Common myeloid progenitor, CD34-positive (primary cell): ENCODE results near the gene PSMF1.

Source experiments
- CTCF ChIA-PET: fragments of 350-600 bp; sonication (Branson Sonifier 250); formaldehyde crosslinking; loops from one replicate; lab custom pipeline; 2021; ENCODE audit warnings: antibody characterized with exemption; lab: Charles Lee
- POLR2A ChIA-PET: fragments of 350-600 bp; sonication (Branson Sonifier 250); formaldehyde crosslinking; loops from one replicate; lab custom pipeline; 2021; ENCODE audit warnings: antibody characterized with exemption; lab: Charles Lee
- DNase-seq, 3 donors: peaks; one replicate each; pipeline versions ENCODE4 v3.0.0 to v3.0.0-alpha.2; 2013
- H3K27ac ChIP-seq, 2 experiments: 1 replicate in 1 of 2; 2 replicates in 1 of 2; pipeline ENCODE4 v1.7.0; 2013; ENCODE audit warnings: inconsistent platforms in 2 of 2, low read length in 2 of 2, mild to moderate bottlenecking in 2 of 2, low read depth in 1 of 2, moderate library complexity in 1 of 2; ENCODE audit not compliant: severe bottlenecking in 2 of 2, insufficient read depth in 1 of 2, poor library complexity in 1 of 2
- H3K27me3 ChIP-seq, 5 experiments: replicated peaks in 2 of 5; 1 replicate in 3 of 5; 2 replicates in 2 of 5; pipeline versions ENCODE4 v1.6.1 to v1.7.0; 2013; ENCODE audit warnings: low read length in 4 of 5, mild to moderate bottlenecking in 2 of 5, moderate library complexity in 2 of 5, inconsistent platforms in 1 of 5; ENCODE audit not compliant: insufficient read depth in 5 of 5, control insufficient read depth in 4 of 5
- H3K36me3 ChIP-seq, 4 experiments: 1 replicate in 2 of 4; 2 replicates in 2 of 4; pipeline versions ENCODE4 v1.6.1 to v1.7.0; 2013; ENCODE audit warnings: low read length in 3 of 4, control low read depth in 1 of 4, mild to moderate bottlenecking in 1 of 4; ENCODE audit not compliant: control insufficient read depth in 4 of 4, insufficient read depth in 4 of 4
- H3K4me1 ChIP-seq, 4 experiments: 1 replicate in 3 of 4; 2 replicates in 1 of 4; pipeline versions ENCODE4 v1.6.1 to v1.7.1; 2013; ENCODE audit warnings: low read length in 3 of 4, mild to moderate bottlenecking in 3 of 4, control low read depth in 1 of 4, inconsistent platforms in 1 of 4, moderate library complexity in 1 of 4; ENCODE audit not compliant: control insufficient read depth in 4 of 4, insufficient read depth in 4 of 4; ENCODE audit errors: control extremely low read depth in 1 of 4
- H3K4me3 ChIP-seq, 7 experiments: 1 replicate in 4 of 7; 2 replicates in 3 of 7; pipeline versions ENCODE4 v1.5.1 to v1.7.0; 2013; ENCODE audit warnings: mild to moderate bottlenecking in 7 of 7, low read length in 6 of 7, moderate library complexity in 6 of 7, inconsistent platforms in 2 of 7, low read depth in 2 of 7, control low read depth in 1 of 7; ENCODE audit not compliant: insufficient read depth in 4 of 7, control insufficient read depth in 1 of 7; ENCODE audit errors: extremely low read depth in 1 of 7
- H3K9me3 ChIP-seq, 5 experiments: 1 replicate in 4 of 5; 2 replicates in 1 of 5; pipeline versions ENCODE4 v1.6.1 to v1.7.1; 2013; ENCODE audit warnings: low read length in 4 of 5, mild to moderate bottlenecking in 2 of 5, inconsistent platforms in 1 of 5, low read depth in 1 of 5, moderate library complexity in 1 of 5; ENCODE audit not compliant: control insufficient read depth in 4 of 5, insufficient read depth in 2 of 5; ENCODE audit errors: control extremely low read depth in 1 of 5
- WGBS: methylation state at CpG from one replicate; pipeline ENCODE4 v1.1.5; 2013; ENCODE audit not compliant: insufficient coverage; 5-methylcytosine and 5-hydroxymethylcytosine counted together

PSMF1 gene

DNA sequence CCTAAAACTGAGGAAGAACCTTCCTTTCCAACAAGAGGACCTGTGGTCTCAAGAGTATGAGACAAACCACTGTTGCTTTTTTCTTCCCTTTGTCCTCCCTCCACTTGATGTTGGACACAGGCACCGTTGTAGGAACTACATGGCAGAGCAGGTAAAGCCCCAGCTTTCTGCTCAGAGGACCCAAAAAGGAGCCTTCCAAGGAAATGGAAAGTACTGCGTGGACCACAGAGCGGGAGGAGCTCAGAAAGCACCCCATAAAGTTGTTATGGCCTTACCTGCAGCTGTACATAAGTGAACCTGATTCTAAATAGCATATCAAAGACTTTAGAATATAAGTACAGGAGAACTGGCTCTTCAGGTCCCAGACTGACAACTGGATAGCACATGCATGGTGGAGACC, 36.9 kb downstream of the PSMF1 start:
- DNase-seq: no peak
- 94% methylated on average over 2 of the region's 3 CpGs for WGBS
- Histone ChIP-seq H3K27me3 (no peaks in the 10 kb centered on the region), H3K27ac (no peak overlapping the region), H3K9me3 (peaks cover 6 to 16% (median 9%) of the 10 kb centered on the region in 5 experiments), H3K4me1 (no peaks in the 10 kb centered on the region), H3K4me3 (no peak overlapping the region), H3K36me3 (peaks cover 14 to 75% (median 48%) of the 10 kb centered on the region in 4 experiments)
- ChIA-PET POLR2A (no interaction called here), CTCF (interaction anchor here (2.0 kb wide), 1 partner anchor 10 kb away, joined by 5 read pairs; no protein-coding TSS in a partner anchor)

GRCh38 chr20:1160496-1160895, 42.1 kb downstream of the PSMF1 start:
- Histone ChIP-seq H3K9me3 (peaks cover under 1 to 8% (median 3%) of the 10 kb centered on the region in 5 experiments), H3K4me1 (no peaks in the 10 kb centered on the region), H3K4me3 (no peak overlapping the region), H3K27ac (no peak overlapping the region), H3K27me3 (no peaks in the 10 kb centered on the region), H3K36me3 (peaks cover 10 to 75% (median 50%) of the 10 kb centered on the region in 4 experiments)
- DNase-seq: no peak
- CTCF ChIA-PET: no interaction called here
- POLR2A ChIA-PET: no interaction called here
- 98% methylated on average over 9 of the region's 10 CpGs for WGBS

DNA sequence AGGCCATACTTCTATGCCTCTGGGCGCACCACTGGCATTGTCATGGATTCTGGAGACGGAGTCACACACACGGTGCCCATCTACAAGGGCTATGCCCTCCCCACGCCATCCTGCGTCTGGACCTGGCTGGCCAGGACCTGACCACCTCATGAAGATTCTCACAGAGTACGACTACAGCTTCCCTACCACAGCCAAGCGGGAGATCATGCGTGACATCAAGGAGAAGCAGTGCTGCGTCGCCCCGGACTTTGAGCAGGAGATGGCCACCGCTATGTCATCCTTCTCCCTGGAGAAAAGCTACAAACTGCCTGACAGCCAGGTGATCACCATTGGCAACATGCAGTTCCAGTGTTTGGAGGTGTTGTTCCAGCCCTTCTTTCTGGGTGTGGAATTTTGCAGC, 42.6 kb downstream of the PSMF1 start:
- no peak for DNase-seq
- ChIA-PET CTCF (no interaction called here), POLR2A (no interaction called here)
- H3K9me3 ChIP-seq: peaks cover 0 to 3% (median 2%) of the 10 kb centered on the region in 5 experiments
- H3K4me3 ChIP-seq: no peak overlapping the region
- H3K36me3 ChIP-seq: peaks cover 11 to 75% (median 51%) of the 10 kb centered on the region in 4 experiments
- no peaks in the 10 kb centered on the region for H3K4me1 ChIP-seq
- no peak overlapping the region for H3K27ac ChIP-seq
- H3K27me3 ChIP-seq: no peaks in the 10 kb centered on the region
- 97% methylated on average over 12 of the region's 12 CpGs for WGBS

DNA sequence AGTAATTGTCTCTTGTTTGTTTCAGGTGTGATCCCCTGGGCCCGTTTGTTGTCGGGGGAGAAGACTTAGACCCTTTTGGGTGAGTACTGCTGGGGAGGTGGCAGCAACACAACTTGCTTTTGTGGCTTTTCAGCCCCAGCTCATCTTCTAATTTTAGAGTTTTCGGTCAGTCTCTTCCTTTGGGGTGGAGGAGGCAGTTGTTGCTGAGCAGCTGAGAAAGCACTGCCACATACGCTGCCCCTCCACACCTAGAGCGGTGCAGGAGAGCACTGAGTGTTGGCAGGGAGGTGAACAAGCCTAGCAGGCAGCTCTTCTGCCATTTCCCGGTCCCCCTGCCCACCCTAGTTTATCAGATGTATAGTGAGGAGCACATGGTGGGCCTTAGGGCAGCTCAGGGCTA, 44.7 kb downstream of the PSMF1 start:
- no peak for DNase-seq
- no peak overlapping the region for H3K4me3 ChIP-seq
- H3K9me3 ChIP-seq: no peaks in the 10 kb centered on the region
- ChIA-PET POLR2A (no interaction called here), CTCF (no interaction called here)
- WGBS: 86% methylated on average over 3 of the region's 6 CpGs
- peaks cover 18 to 84% (median 64%) of the 10 kb centered on the region in 4 experiments for H3K36me3 ChIP-seq
- no peak overlapping the region for H3K27ac ChIP-seq
- H3K27me3 ChIP-seq: no peaks in the 10 kb centered on the region
- no peaks in the 10 kb centered on the region for H3K4me1 ChIP-seq

DNA sequence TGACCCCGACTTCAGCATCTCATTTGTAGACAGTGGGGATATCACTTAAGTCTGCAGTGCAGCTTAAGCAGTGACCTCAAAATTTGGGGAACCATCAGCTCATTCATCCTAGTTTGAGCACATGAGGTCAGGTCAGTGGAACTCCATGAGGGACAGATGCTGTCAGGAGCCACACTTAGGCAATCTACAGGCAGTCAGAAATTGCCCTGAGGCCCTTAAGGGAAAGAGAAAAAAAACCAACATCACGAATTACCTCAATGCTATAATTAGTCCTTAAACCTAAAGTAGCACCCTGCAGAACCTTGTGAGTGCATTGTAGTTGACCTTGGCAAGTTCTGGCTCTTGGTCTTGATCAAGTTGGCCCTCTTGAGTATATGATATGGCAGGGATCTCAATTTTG, 45.3 kb downstream of the PSMF1 start:
- Histone ChIP-seq H3K4me3 (no peak overlapping the region), H3K27ac (no peak overlapping the region), H3K9me3 (no peaks in the 10 kb centered on the region), H3K27me3 (no peaks in the 10 kb centered on the region), H3K4me1 (no peaks in the 10 kb centered on the region), H3K36me3 (peaks cover 18 to 87% (median 67%) of the 10 kb centered on the region in 4 experiments)
- POLR2A ChIA-PET: no interaction called here
- DNase-seq: no peak
- CTCF ChIA-PET: interaction anchor here (1.4 kb wide), 1 partner anchor 20 kb away, joined by 3 read pairs; no protein-coding TSS in a partner anchor
- WGBS: 100% methylated on average over 1 of the region's 2 CpGs

- Histone ChIP-seq H3K9me3 (no peaks in the 10 kb centered on the region), H3K27me3 (no peaks in the 10 kb centered on the region), H3K27ac (no peak overlapping the region), H3K4me1 (no peaks in the 10 kb centered on the region), H3K36me3 (peaks cover 24 to 92% (median 69%) of the 10 kb centered on the region in 4 experiments), H3K4me3 (no peak overlapping the region)
- 98% methylated on average over 7 of the region's 7 CpGs for WGBS
- DNase-seq: no peak
- POLR2A ChIA-PET: interaction anchor here (0.9 kb wide), 1 partner anchor 13 kb away, joined by 3 read pairs; no protein-coding TSS in a partner anchor
- CTCF ChIA-PET: interaction anchor here (1.4 to 1.8 kb wide), 2 partner anchors 10 to 21 kb away, joined by 3 to 5 read pairs; no protein-coding TSS in a partner anchor
These were observed 46.5 kb downstream of the PSMF1 start for GRCh38 chr20:1164871-1165270.

DNA sequence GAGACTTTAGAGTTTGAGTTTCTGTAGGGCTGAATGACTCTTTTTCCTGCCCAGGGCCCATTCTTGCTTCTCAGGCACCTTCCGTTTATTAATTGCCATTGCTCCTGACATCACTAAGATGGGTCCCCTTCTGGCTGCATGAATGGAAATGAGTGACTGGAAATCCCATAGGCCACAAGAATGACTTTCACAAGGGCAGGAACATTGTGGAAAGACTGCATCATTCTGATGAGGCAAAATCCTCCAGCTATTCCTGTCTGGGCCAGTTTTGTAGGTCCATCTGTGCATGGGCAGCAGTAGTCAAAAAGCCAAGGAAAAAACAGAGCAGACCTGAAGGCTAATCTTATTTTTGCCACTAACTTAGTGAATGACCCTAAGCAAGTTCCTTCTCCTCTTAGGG, 47.1 kb downstream of the PSMF1 start:
- Histone ChIP-seq H3K4me3 (no peak overlapping the region), H3K4me1 (no peaks in the 10 kb centered on the region), H3K9me3 (no peaks in the 10 kb centered on the region), H3K27me3 (no peaks in the 10 kb centered on the region), H3K36me3 (peaks cover 26 to 93% (median 68%) of the 10 kb centered on the region in 4 experiments), H3K27ac (no peak overlapping the region)
- DNase-seq: no peak
- ChIA-PET POLR2A (no interaction called here), CTCF (interaction anchor here (1.8 kb wide), 1 partner anchor 11 kb away, joined by 5 read pairs; no protein-coding TSS in a partner anchor)
- 100% methylated on average over 1 of the region's 1 CpG for WGBS
